Measurements from ENCODE around the gene NADK. TPM values are rescaled to one million over a fixed set of nuclear protein-coding genes. Genes with fewer than 3 reads are reported as not detected.

Gene NADK
- total RNA-seq, 1 donor from 2014 or later: 122 TPM

GRCh38 chr1:1796466-1796865 lies 18.2 kb upstream of the NADK start:
- H3K4me3 Mint-ChIP-seq: peak overlapping the region; percentile 30

DNA sequence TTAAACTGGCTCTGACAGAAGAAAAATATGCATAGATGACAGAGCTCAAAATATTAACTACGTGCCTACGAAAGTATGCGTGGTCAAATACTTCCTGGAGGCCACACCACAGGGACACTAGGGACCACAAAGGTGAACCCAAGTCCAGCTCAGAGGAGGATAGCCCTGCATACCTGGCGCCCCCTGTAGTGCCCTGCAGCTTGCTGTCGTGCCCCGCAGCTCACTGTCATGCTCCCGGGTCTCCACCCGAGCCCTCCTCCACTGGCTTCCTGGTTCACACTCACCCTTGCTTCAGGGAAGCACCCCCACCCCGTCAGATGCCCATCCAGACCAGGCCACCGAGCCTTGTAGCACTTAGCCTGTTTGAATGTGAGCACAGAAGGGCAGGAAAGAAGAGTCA lies 16.7 kb upstream of the NADK start:
- H3K27me3 Mint-ChIP-seq: no peaks in the 10 kb centered on the region
- no peaks in the 10 kb centered on the region for H3K9me3 Mint-ChIP-seq
- TF ChIP-seq CTCF (IDR thresholded peaks at IDR 0.05): no peak
- ChIA-PET CTCF (no interaction called here), POLR2A (interaction anchor here (0.6 to 1.9 kb wide), 3 partner anchors 11 to 18 kb away, joined by 4 read pairs; no protein-coding TSS in a partner anchor)
- intact Hi-C loops (cut with micrococcal nuclease): loop anchor here (5.0 kb wide), 2 partner anchors 37 to 112 kb away; no protein-coding TSS in a partner anchor
- H3K27ac Mint-ChIP-seq: no peak overlapping the region
- peaks cover 88% of the 10 kb centered on the region for H3K36me3 Mint-ChIP-seq (ENCODE audit: low read depth)
- no peak overlapping the region for H3K4me3 Mint-ChIP-seq
- ATAC-seq (ENCODE audit: low read depth) (no peak), DNase-seq (no peak)
- H3K4me1 Mint-ChIP-seq: peaks cover 34% of the 10 kb centered on the region

More at GRCh38 chr1:1796466-1796865, 18.2 kb upstream of the NADK start:
- intact Hi-C loops (cut with micrococcal nuclease): loop anchor here (5.0 kb wide), 2 partner anchors 36 to 111 kb away; no protein-coding TSS in a partner anchor
- H3K27me3 Mint-ChIP-seq: no peaks in the 10 kb centered on the region
- DNase-seq (no peak), ATAC-seq (ENCODE audit: low read depth) (no peak)
- H3K4me1 Mint-ChIP-seq: peaks cover 48% of the 10 kb centered on the region
- ChIA-PET POLR2A (interaction anchor here (1.9 kb wide), 1 partner anchor 20 kb away, joined by 4 read pairs; no protein-coding TSS in a partner anchor), CTCF (interaction anchor here (1.2 kb wide), 1 partner anchor 110 kb away, joined by 3 read pairs; no protein-coding TSS in a partner anchor)
- no peak for TF ChIP-seq CTCF (IDR thresholded peaks at IDR 0.05)
- H3K27ac Mint-ChIP-seq: no peak overlapping the region
- no peaks in the 10 kb centered on the region for H3K9me3 Mint-ChIP-seq
- H3K36me3 Mint-ChIP-seq (ENCODE audit: low read depth): peaks cover 86% of the 10 kb centered on the region

- H3K9me3 Mint-ChIP-seq: no peaks in the 10 kb centered on the region
- intact Hi-C loops (cut with micrococcal nuclease): no loop called here
- peak overlapping the region; percentile 50 for H3K27ac Mint-ChIP-seq
- TF ChIP-seq CTCF (IDR thresholded peaks at IDR 0.05): no peak
- no peaks in the 10 kb centered on the region for H3K27me3 Mint-ChIP-seq
- DNase-seq (no peak), ATAC-seq (ENCODE audit: low read depth) (no peak)
- no peak overlapping the region for H3K4me3 Mint-ChIP-seq
- H3K4me1 Mint-ChIP-seq: peaks cover 26% of the 10 kb centered on the region
- H3K36me3 Mint-ChIP-seq (ENCODE audit: low read depth): peaks cover 92% of the 10 kb centered on the region
- ChIA-PET POLR2A (interaction anchor here (0.6 kb wide), 1 partner anchor 42 kb away, joined by 8 read pairs; no protein-coding TSS in a partner anchor), CTCF (no interaction called here)
Measured at GRCh38 chr1:1793481-1794244, 15.4 kb upstream of the NADK start.

DNA sequence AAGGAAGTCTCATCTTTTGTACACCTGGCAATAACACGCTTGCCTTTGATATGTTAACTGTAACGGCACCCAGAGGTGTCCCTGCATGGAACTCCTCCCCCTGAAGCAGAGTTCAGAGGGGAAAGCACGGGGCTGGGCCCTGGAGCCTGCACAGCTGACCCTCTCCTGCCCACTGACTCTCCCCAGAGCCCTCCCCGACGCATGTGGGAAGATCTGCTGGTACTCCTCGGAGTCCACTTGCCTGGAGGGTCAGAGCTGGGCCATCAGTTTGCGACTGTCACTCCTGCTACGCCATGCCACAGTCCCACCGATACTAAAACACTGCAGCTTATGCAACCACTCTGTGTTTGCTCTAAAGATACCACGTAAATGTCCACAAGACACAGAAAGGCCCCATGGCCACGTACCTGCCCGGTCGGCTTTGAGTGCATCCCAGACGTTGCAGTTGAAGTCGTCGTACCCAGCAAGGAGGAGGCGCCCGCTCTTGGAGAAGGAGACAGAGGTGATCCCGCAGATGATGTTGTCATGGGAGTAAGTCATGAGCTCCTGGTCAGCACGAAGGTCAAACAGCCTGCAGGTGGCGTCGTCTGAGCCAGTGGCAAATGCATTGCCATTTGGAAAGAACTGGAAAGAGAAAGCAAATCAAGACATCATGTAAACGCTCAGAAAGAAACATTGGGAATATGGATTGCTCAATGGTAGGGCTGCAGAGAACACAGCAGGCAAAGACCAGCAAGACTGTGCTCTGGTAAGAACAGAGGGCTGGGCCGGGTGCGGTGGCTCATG lies 10.6 kb upstream of the NADK start:
- intact Hi-C loops (cut with micrococcal nuclease): no loop called here
- Mint-ChIP-seq H3K36me3 (ENCODE audit: low read depth) (peaks cover 91% of the 10 kb centered on the region), H3K27me3 (no peaks in the 10 kb centered on the region), H3K4me3 (no peak overlapping the region), H3K9me3 (no peaks in the 10 kb centered on the region), H3K27ac (no peak overlapping the region), H3K4me1 (no peaks in the 10 kb centered on the region)
- no peak for TF ChIP-seq CTCF (IDR thresholded peaks at IDR 0.05)
- POLR2A ChIA-PET: interaction anchor here (1.0 to 1.4 kb wide), 2 partner anchors 10 to 116 kb away, joined by 5 to 6 read pairs; partner anchors contain the start of gene NADK
- ATAC-seq (ENCODE audit: low read depth) (no peak), DNase-seq (no peak)
- CTCF ChIA-PET: interaction anchor here (0.7 to 2.6 kb wide), 7 partner anchors 9 to 120 kb away, joined by 3 to 19 read pairs (median 5); no protein-coding TSS in a partner anchor
